Mucosa of gallbladder (tissue), 1 donor: ENCODE data around the gene SCYGR1. TPM values are rescaled to one million over a fixed set of nuclear protein-coding genes. Genes with fewer than 3 reads are reported as not detected.
A peak's percentile ranks its signal among the peaks of the same experiment; 100 is the strongest.
"Not testable (repeated sequence)": the region's sequence is repeated elsewhere in the genome, so short reads cannot be mapped to it uniquely, and the experiment has no call there.

Source experiments
- DNase-seq: peaks from one replicate; pipeline ENCODE4 v3.0.0-alpha.2; 2020; ENCODE audit warnings: low spot score
- total RNA-seq: library from RNA; stranded (reverse); gene quantifications from one replicate; pipeline ENCODE4 v1.2.1, GENCODE V29; 2021
- donor health status: DM: no; HTN: no; CAD: no.

The SCYGR1 gene, protein sequence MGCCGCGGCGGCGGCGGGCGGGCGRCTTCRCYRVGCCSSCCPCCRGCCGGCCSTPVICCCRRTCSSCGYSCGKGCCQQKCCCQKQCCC
- not detected for total RNA-seq

DNA sequence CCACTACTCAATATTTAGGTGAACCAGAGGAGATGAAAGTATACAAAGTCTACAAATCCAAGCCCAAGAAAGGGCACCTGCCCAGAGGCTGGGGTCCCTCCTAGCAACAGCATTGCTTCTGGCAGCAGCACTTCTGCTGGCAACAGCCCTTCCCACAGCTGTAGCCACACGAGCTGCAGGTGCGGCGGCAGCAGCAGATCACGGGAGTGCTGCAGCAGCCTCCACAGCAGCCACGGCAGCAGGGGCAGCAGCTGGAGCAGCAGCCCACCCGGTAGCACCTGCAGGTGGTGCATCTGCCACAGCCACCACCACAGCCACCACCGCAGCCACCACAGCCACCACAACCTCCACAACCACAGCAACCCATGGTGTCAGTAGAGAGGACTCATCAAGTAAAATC is at the start of gene SCYGR1:
Gene SCYGR1, minus strand, starts transcription at position 367 of the 400 bp plus-strand sequence. Its CDS starts 0 bp downstream, at position 367.
- not testable (repeated sequence) for DNase-seq

DNA sequence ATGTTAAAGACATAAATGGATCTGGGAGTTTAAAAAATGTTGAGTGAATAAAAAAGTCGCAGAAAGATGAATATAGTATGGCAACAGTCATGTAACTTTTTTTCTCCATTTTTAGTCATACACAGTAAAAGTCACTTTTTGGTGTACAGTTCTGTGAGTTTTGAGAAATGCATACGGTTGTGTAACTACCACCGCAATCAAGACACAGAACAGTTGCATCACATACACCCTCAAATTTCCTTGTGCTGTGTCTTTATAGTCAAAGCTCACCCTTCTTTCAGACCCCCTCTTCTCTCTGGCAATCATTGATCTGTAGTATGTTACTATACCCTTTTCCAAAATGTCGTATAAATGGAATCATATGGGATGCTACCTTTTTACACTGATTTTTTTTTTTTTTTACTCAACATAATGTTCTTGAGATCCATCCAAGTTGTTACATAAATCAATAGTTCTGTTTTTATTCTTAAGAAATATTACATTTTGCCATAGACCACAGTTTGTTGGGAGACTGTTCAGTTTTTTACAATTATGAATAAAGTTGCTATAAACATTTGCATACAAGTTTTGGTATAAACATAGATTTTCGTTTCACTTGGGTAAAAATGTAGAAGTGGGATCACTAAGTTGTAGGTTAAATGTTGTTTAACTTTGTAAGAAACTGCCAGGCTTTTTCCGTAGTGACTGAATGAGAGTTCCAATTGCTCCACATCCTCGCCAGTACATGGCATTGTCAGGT is 48.9 kb upstream of the SCYGR1 start:
- no peak for DNase-seq

DNA sequence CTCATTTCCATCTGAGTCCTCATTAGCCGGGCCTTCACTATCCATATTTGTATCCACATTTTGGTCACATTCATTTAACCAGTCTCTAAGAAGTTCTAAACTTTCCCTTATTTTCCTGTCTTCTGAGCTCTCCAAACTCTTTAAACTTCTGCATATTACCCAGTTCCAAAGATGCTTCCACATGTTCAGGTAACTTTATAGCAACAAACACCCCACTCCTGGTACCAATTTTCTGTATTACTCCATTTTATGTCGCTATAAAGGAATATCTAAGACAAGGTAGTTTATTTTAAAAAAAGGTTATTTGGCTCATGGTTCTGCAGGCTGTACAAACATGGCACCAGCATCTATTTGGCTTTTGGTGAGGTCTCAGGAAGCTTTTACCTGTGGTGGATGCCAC is 45.4 kb upstream of the SCYGR1 start:
- no peak for DNase-seq

DNA sequence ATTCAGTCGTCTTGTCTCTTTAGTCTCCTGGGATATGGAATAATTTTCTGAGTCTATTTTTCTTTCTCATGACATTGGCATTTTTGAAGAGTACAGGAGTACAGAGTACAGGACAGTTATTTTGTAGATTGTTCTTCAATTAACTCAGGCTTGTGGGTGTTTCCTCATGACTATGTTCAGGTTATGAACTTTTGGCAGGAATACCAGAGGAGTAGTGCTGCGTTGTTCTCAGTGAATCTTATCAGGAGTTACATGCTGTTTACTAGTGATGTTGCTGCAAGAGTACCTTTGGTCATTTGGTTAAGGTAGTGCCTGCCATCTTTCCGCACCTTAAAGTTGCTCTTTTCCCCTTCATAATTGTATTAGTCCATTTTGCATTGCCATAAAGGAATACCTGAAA is 42.9 kb upstream of the SCYGR1 start:
- peak; percentile 27 for DNase-seq

DNA sequence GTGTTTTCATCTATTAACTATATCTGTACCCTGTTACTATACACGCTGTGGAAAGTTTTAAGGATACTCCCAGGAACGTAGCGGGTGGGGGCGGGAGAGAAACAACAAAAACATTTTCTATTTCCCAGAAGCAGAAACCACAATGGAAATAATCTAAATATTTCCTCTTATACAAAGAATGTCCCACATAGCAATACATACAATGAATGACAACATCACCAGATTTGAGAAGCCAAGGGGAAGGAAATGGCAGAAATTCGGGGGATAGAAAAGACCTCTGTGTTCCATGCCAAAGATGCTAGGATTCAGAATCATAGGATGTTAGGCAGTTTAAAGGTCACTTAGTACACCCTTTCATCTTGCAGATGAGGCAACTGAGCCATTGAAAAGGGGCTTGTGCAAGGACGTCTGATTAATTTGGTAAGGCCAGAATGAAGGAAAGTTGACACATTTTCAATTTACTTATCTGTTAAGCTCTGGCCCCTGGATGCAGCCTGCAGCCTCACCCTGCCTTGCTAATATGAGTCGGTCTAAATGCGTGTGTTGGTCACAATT is 41.1 kb upstream of the SCYGR1 start:
- DNase-seq = no peak

DNA sequence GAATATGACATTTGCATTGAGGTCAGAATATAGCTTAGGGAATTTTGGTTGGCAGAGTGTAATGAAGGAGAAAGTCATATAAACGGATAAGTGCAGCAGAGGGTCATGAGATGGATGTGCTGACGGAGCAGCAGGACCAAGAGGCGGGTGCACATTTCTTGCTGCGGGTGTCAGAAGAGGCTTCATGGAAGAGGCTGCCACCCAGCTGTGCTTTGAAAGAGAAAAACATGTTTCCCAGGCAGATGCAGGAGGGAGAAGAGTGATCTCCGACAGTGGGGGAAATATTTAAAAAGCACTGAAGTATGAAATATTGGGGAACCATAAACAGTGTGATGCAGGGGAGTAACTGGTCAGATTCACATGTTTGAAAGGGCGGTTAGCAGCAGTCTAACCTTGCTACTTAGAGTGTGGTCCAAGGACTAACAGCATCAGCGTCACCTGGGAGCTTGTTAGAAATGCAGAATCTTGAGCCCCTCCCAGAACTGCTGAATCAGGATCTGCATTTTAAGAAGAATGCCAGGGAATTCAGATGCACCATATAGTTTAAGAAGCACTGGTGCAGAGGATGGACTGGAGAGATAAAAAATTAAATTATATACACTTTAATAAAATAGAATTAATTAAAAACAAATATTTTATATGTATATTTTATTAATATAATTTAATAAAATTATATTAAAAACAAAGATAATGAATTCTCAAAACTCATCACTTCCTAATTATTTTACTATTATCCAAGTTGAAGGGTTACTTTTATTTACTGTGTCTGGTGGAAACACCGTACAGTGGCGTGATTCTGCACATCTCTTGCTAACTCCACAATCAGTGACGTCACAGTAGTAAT is 36.1 kb upstream of the SCYGR1 start:
- DNase-seq = no peak

DNA sequence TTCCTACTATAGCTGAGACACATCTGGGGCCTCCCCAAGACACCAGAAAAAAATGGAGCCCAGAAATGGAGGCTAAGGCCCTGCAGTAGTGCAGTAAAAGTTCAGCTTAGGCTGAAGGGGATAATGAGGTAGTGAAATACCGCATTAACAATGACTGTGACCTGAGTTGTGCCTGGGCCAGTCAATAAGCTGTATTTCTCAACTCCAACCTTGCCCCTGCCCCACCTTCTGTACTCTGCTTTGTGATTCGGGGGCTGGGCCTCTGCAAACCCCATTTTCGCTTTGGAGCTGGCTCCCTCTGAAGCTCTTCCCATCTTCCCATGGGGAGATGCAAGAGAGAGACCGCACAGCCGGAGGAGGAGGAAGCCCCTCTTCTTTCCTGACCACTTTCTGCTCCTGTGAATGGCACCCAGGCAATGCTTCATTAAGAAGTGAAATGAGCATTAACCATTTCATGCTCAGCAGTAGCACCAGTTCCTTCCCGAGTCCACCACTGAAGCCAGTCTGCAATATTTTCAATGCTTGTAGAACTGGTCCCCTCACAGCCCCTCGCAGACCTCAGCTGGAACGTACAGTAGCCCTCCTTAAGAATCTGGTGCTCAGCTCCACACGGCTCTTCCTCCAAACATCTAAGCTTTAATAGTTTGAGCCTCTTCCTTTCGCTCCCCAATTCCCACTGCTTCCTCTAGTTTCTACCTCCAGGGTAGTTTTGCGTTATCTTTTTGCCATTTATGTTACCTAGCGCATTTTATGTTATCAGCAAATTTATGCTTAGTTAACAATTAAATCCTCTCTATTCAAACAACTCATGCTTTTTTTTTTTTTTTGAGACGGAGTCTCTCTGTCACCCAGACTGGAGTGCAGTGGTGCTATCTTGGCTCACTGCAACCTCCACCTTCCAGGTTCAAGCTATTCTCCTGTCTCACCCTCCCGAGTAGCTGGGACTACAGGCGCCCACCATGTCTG is 32.6 kb upstream of the SCYGR1 start:
- DNase-seq = no peak

DNA sequence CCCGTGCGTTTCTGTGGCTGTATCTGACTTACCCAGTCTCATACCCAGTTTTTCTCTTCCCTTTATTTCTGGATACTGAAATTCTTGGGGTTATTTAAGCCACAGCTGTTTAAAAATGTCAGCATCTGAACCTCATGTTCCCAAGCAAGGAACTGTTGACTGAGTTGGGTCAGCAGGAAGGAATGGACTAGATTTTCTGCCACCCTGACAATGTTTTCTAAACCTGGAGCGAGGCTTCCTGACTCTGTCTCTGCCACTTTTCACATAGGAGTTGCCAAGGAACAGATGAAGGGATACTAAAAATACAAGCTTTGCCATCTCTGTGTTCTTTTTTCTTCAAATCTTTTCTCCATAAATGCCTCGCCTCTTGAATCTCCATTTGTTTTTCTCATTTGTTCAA is 29.0 kb upstream of the SCYGR1 start:
- no peak for DNase-seq

DNA sequence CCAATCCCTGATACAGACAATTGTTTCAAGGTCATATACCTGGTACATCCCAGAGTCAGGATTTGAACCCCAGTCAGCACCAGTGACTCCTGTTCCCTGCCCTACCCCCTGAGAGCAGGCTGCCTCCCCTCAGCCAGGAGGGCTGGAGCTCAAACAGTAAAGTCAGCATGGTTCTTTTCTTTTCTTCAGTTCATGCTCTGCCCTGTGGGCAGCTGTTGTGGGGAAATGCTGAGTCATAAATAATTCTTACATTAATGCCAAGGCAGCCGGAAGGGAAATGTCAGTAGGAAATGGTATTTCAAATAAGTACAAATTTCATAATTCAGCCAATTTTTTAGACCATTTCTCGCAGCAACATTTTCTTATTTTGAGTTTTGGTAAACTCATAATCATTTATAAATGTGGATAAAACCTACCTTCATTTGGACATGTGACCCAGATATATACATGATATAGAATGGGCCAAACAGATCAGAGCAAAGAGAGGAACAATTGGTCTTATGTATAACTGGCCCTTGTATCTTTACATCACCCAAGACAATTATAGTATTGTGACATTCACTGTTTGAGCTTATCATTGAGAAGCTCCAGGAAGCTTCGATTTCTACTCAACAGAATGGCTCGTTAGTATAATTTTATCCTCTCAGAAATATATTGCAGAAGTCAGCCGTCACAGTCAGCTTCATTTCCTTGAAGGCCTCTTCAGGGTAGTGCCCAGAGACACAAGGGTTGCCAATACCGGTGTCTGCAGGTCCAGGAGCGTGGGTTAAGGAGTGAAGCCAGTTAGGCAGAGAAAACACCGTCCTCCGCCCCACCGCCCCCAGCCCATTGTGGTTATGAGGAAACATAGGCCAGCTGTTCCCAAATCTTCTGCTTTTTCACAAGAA is 28.0 kb upstream of the SCYGR1 start:
- no peak for DNase-seq

DNA sequence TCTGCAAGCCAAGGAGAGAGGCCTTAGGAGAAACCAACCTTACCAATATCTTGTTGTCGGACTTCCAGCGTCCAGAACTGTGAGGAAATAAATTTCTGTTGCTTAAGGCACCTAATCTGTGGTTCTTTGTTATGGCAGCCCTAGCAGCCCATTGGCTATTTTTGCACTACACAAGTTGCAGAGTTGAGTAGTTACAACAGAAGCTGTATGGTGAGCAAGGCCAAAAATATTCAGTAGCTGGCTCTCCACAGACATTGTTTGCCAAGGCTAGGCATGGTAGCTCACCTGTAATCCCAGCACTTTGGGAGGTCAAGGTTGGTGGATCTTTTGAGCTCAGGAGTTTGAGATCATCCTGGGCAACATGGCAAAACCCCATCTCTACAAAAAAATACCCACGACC is 27.1 kb upstream of the SCYGR1 start:
- DNase-seq = no peak

DNA sequence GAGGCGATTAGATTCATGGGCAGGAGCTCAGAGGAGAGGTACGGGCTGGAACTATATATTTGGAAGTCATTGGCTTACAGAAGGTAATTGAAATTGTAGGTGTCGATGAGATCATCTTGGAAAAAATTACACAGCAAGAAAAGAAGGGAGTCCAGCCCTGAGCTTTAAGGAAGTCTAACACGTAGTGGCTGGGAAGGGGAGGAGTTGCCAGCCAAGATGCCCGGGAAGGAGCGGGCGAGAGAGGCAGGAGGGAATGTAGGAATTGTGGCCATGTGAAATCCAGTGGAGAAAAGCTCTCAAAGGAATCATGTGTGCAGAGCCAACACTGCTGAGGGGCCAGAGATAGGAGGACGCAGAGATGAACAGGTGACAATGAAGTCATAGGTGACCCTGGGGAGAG is 25.6 kb upstream of the SCYGR1 start:
- no peak for DNase-seq

DNA sequence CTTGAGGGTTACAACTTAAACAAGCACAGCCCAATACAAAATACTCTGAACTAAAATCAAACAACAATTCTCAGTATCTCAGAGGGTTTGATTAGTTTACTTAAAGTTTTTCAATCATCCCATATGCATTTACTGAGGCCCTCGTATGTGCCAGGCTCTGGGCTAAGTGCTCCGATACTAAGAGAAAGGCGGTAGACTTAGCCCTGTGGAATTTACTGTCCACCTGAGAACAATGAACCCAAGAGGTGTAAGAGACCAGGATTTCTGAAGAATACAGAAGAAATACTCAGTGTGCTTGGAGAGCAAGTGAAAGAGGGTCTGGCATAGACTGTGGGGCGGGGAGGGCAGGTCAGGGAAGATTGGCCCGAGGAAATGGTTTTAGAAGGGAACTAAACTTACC is 25.1 kb upstream of the SCYGR1 start:
- no peak for DNase-seq

DNA sequence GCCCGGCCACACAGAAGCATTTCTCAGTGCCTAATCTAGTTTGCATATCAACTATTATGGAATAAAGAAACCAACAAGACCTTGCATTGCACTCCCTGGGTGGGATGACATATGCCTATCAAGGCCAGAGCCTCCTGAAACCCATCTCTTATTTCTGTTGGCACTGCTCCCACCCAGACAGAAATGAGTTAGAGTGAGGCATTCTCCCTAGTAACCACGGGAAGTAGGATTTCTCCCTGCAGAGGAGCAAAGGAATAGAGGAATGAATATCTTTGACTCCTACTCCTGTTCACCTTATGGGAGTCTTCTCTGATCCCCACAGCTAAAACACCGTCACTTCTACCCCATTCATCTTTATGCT is 24.2 kb upstream of the SCYGR1 start:
- DNase-seq = no peak

DNA sequence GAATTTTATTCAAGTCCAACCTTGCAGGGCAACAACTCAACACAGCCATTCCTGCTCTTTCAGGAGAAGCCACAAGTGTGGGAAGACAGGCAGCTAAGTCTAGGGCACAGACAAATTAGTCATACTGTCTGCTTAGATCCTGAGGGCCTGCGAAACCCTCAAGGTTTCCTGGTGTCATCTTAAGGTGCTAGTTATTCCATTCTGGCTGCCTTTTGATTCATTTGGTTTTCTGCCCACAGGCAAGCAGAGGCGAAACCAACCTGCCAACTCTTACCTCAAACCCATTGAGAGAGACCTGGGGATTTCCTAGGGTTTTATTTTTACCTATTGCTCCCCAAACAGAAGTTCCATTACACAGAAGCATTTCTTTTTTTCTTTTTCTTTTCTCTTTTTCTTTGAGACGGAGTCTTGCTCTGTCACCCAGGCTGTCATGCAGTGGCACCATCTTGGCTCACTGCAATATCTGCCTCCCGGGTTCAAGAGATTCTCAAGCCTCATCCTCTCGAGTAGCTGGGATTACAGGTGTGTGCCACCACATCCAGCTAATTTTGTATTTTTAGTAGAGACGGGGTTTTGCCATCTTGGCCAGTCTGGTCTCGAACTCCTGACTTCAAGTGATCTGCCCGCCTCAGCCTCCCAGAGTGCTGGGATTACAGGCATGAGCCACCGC is 23.7 kb upstream of the SCYGR1 start:
- no peak for DNase-seq

DNA sequence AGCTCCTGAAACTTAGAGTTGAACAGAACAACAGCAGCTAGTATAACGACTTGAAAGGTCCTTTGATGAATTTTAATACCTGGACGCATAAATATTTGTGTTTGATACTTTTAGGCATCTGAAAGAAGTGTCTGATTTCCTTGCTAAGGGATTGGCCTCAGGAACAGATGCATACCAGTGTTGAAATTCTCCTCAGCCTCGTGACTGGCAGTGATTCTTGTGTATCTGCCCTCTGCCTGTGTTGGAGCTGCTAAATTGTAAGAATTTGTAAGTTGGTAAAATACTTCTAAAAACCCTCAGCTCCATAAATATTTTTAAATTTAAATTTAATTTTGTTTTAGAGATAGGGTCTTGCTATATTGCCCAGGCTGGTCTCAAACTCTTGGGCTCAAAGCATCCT is 22.4 kb upstream of the SCYGR1 start:
- no peak for DNase-seq

DNA sequence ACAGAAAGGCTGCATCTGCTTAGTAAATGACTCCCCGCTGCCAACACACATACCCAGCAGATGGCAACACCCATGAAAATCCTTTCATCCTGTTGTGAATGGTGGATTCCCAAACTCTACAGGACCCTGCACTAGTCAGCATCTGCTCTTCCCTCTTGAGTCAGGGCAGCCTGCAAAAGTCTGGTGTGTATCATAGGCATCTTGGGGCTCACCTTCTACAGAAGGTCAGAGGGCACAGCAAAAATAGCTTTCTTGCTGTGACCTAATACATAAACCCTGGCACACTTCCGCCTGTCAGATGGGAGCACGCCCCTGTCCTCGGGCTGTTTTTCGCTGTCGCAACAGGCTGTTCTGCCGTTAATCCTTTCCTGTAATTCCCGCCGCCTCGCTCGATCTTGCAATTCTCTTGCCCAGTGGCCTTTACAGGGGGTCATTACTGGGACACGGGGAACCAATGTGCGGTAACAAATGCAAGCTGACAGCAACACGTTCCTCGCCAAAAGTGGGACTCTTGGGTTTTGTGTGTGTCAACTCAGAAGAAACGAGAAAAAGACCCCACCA is 19.9 kb upstream of the SCYGR1 start:
- DNase-seq = no peak

DNA sequence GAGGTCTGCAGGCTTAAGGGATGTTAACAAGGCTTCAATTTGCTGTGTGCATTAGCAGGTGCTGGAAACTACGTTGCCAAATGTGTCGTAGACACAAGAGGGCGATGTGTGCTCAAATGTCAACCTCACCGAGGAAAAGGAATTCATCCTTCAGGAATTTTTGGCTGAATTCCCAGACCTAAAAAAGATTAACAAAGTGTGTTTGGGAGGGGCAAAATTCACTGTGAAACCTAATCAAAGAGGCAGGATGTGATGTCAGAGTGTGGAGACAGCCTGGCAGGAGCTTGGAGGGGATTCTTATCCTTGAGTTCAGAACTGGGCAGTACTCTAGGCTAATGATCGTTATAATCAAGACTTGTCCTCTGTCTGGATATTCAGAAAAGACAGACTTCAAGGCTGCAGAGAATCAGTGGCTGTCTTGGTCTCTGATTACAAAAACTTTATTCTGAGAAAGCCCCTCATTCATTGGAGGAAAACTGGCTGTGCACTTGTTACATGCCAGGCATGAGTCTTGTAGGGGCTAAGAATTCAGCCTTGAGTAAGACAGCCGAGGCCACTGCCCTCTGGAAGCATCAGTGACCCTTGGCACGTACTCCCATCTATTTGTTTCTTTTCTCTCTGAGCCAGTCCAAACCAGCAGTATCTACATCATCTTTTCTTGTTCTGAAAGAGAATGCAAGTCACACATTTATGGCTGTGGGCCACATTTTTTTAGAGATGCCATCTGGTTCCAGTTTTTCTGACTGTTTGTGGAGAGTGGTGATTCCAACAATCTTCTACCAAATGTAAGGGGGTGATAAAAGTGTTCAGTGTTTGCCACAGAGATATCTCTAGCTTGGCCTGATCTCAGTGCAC is 18.7 kb upstream of the SCYGR1 start:
- peak; percentile 82 for DNase-seq

DNA sequence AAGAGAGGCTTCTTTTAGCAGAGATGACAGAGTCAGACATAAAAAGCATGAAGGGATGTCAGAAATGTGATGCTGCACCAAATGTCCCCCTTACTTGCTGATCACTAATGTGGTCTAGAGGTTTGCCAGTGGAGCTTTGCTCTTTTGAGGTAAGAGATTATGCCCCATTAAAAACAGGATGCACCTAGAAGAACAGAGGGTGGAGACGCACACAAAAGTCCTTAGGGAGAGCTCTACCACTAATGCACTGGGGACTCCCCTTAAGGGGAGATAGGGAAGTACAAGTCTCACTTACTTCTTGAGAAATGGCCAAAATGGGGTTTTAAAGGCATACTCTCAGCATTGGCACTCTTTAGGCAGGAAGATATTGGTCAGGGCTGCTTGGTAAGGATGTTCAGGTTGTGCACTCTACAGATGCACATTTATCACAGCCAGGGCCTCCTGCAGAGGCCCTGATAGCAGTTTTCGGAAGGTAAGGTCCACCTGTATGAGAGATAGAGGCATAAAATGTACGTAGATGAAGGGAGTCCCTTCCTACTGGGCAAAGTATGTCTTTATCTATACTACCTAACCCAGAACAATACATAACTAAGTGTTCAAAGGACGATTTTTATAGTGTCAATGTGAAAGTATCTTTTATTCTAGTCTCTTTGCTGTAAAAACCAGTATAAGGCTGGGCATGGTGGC is 17.0 kb upstream of the SCYGR1 start:
- DNase-seq = no peak
